ENCODE measurements around the gene MAPKAPK2. TPM values are rescaled to one million over a fixed set of nuclear protein-coding genes. Genes with fewer than 3 reads are reported as not detected.

The MAPKAPK2 gene
- total RNA-seq, 1 experiment from 2014 or later = 96.8 TPM

DNA sequence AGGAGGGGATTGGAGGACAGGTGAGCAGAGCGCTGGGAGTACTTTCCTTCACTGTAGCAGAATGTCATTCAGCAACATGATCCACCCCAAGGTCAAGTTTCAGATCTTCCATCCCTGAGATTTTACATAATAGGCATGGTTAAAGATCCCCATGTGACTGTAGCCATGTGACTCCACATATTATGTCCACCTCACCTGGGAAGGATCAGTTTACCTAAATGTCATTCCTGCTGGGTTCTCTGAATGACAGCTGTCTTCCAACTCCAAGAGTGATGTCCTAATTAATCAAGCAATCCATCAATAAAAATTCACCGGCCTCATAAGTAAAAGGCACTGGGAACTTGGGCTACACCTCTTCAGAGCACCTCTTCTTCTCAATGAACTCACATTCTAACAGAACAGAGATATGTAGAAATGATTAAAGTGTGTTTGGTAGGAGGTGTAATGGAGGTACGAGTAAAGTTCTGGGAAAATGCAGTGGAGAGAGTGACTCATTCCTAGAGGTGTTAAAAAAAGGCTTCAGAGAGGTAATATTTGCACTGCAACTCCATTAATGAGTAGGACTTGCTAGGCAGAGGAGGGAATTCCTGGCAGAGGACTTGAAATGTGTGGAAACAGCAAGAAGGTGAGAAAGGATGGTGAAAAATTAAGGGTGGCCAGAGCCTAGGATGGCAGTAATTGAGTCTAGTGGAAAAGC is 22.2 kb upstream of the MAPKAPK2 start:
- no peak overlapping the region for H3K4me3 Mint-ChIP-seq (ENCODE audit: unreplicated experiment)
- H3K4me3 ChIP-seq (ENCODE audit: low read depth, low read length) = no peak overlapping the region
- no peaks in the 10 kb centered on the region for H3K27me3 ChIP-seq (replicated peaks; ENCODE audit: control insufficient read depth, insufficient read depth, low read length)
- H3K9me3 ChIP-seq = no peaks in the 10 kb centered on the region
- TF ChIP-seq, protein P1, sequence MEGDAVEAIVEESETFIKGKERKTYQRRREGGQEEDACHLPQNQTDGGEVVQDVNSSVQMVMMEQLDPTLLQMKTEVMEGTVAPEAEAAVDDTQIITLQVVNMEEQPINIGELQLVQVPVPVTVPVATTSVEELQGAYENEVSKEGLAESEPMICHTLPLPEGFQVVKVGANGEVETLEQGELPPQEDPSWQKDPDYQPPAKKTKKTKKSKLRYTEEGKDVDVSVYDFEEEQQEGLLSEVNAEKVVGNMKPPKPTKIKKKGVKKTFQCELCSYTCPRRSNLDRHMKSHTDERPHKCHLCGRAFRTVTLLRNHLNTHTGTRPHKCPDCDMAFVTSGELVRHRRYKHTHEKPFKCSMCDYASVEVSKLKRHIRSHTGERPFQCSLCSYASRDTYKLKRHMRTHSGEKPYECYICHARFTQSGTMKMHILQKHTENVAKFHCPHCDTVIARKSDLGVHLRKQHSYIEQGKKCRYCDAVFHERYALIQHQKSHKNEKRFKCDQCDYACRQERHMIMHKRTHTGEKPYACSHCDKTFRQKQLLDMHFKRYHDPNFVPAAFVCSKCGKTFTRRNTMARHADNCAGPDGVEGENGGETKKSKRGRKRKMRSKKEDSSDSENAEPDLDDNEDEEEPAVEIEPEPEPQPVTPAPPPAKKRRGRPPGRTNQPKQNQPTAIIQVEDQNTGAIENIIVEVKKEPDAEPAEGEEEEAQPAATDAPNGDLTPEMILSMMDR (IDR thresholded peaks at IDR 0.05; ENCODE audit: insufficient read depth in 1 of 2, low read depth in 1 of 2, low read length in 1 of 2, severe bottlenecking in 1 of 2, unreplicated experiment in 1 of 2) = no peak
- H3K4me1 ChIP-seq = peaks cover 3% of the 10 kb centered on the region; the same call in 1 of the 2 replicates
- H3K36me3 ChIP-seq (ENCODE audit: control insufficient read depth, insufficient read depth, low read length) = no peaks in the 10 kb centered on the region
- no TSS peak for BruUV-seq (replicated peaks)
- H3K27me3 Mint-ChIP-seq (ENCODE audit: insufficient read depth, unreplicated experiment) = peaks cover 7% of the 10 kb centered on the region
- H3K9me3 Mint-ChIP-seq (ENCODE audit: unreplicated experiment) = no peaks in the 10 kb centered on the region
- intact Hi-C loops (cut with micrococcal nuclease; ENCODE audit: unreplicated experiment) = loop anchor here (10.0 kb wide), 1 partner anchor 158 kb away; the partner anchor contains the start of gene RASSF5
- no peak overlapping the region for H3K27ac Mint-ChIP-seq (ENCODE audit: unreplicated experiment)
- ChIA-PET POLR2A (interaction anchor here (0.5 kb wide), 1 partner anchor 329 kb away, joined by 3 read pairs; no protein-coding TSS in a partner anchor), CTCF (interaction anchor here (1.5 to 2.6 kb wide), 6 partner anchors 10 to 159 kb away, joined by 4 to 46 read pairs (median 16); partner anchors contain the start of genes DYRK3 and EIF2D)
- no peaks in the 10 kb centered on the region for H3K36me3 Mint-ChIP-seq (ENCODE audit: insufficient read depth, unreplicated experiment)
- DNase-seq = no peak
- peaks cover 6% of the 10 kb centered on the region for H3K4me1 Mint-ChIP-seq (ENCODE audit: low read depth, unreplicated experiment)

DNA sequence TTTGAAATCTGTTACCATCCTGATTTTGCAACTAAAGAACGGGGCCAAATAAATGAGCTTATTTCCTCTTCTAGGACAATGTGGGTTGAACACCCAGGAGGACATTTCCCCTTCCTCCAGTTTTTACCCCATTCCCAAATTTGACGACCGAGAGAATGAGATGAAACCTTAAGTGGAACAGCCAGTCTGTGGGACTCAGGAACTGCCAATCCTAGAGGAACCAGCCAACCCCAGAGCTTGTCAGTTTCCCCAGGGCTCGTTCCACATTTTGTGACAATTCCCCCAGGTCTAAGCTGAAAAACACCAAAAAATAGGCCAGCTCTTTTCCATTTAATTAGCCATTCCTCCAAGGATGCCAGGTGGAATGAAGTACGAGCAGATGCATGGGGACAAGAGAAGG is 21.3 kb upstream of the MAPKAPK2 start:
- peaks cover 7% of the 10 kb centered on the region for H3K27me3 Mint-ChIP-seq (ENCODE audit: insufficient read depth, unreplicated experiment)
- intact Hi-C loops (cut with micrococcal nuclease; ENCODE audit: unreplicated experiment) = loop anchor here (10.0 kb wide), 1 partner anchor 159 kb away; the partner anchor contains the start of gene RASSF5
- no peak overlapping the region for H3K27ac Mint-ChIP-seq (ENCODE audit: unreplicated experiment)
- H3K4me3 ChIP-seq (ENCODE audit: low read depth, low read length) = no peak overlapping the region
- H3K27me3 ChIP-seq (replicated peaks; ENCODE audit: control insufficient read depth, insufficient read depth, low read length) = no peaks in the 10 kb centered on the region
- no peaks in the 10 kb centered on the region for H3K36me3 Mint-ChIP-seq (ENCODE audit: insufficient read depth, unreplicated experiment)
- POLR2A ChIA-PET = interaction anchor here (0.6 kb wide), 1 partner anchor 51 kb away, joined by 3 read pairs; no protein-coding TSS in a partner anchor
- no TSS peak for BruUV-seq (replicated peaks)
- no peak overlapping the region for H3K4me3 Mint-ChIP-seq (ENCODE audit: unreplicated experiment)
- peaks cover 12% of the 10 kb centered on the region for H3K4me1 Mint-ChIP-seq (ENCODE audit: low read depth, unreplicated experiment)
- peaks cover 3% of the 10 kb centered on the region; the same call in 1 of the 2 replicates for H3K4me1 ChIP-seq
- no peaks in the 10 kb centered on the region for H3K9me3 ChIP-seq
- DNase-seq = no peak
- no peaks in the 10 kb centered on the region for H3K9me3 Mint-ChIP-seq (ENCODE audit: unreplicated experiment)
- no peaks in the 10 kb centered on the region for H3K36me3 ChIP-seq (ENCODE audit: control insufficient read depth, insufficient read depth, low read length)
- TF ChIP-seq, protein P1 (IDR thresholded peaks at IDR 0.05; ENCODE audit: insufficient read depth in 1 of 2, low read depth in 1 of 2, low read length in 1 of 2, severe bottlenecking in 1 of 2, unreplicated experiment in 1 of 2) = no peak
- CTCF ChIA-PET = interaction anchor here (0.6 to 2.6 kb wide), 18 partner anchors 9 to 319 kb away, joined by 3 to 46 read pairs (median 4); partner anchors contain the start of genes DYRK3 and EIF2D

DNA sequence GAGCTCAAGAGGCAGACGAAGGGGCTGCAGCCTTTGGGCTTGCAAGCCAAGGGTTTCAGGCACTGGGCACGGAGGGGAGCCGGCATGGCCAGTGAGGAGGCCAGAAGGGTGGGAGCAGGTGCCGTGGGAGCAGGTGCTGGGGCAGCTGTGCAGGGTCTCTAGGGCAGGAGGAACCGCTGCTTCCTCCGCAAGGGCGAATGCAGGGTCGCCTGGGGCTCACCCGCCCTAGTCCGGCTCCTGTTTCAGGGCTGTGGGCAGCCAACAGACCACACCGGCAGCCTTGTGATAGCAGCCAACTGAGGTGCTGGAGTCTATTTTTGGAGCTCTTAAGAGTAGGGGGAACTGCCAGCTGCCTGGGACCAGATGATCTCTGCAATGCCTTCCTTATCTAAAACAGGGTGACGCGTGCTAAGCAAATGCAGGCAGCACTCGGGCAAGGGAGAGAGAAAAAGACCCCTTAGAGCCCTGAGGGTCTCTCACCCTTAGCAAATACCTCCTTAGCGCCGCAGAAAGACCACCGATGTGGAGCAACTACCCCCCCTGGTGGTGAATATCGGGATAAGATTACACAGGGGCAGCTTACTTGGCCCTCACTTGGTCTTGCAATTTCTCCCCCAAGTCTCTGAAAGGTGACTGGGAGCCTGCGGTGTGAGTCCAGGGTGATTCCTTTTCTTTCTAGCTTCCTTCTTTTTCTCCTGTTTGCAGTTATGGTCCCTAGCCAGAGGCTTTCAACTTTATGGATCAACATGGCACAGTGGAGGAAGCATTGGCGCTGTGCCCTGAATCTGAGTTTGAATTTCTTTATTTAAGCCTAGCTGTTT is 20.7 kb upstream of the MAPKAPK2 start:
- no TSS peak for BruUV-seq (replicated peaks)
- Mint-ChIP-seq H3K27ac (ENCODE audit: unreplicated experiment) (no peak overlapping the region), H3K36me3 (ENCODE audit: insufficient read depth, unreplicated experiment) (no peaks in the 10 kb centered on the region), H3K27me3 (ENCODE audit: insufficient read depth, unreplicated experiment) (peaks cover 7% of the 10 kb centered on the region), H3K4me3 (ENCODE audit: unreplicated experiment) (no peak overlapping the region), H3K9me3 (ENCODE audit: unreplicated experiment) (no peaks in the 10 kb centered on the region), H3K4me1 (ENCODE audit: low read depth, unreplicated experiment) (peaks cover 15% of the 10 kb centered on the region)
- Histone ChIP-seq H3K4me3 (ENCODE audit: low read depth, low read length) (no peak overlapping the region), H3K9me3 (no peaks in the 10 kb centered on the region), H3K27me3 (replicated peaks; ENCODE audit: control insufficient read depth, insufficient read depth, low read length) (no peaks in the 10 kb centered on the region), H3K4me1 (peaks cover 3% of the 10 kb centered on the region; the same call in 1 of the 2 replicates), H3K36me3 (ENCODE audit: control insufficient read depth, insufficient read depth, low read length) (no peaks in the 10 kb centered on the region)
- ChIA-PET CTCF (interaction anchor here (0.6 to 2.6 kb wide), 18 partner anchors 9 to 318 kb away, joined by 3 to 46 read pairs (median 4); partner anchors contain the start of genes DYRK3 and EIF2D), POLR2A (interaction anchor here (0.6 kb wide), 1 partner anchor 51 kb away, joined by 3 read pairs; no protein-coding TSS in a partner anchor)
- TF ChIP-seq, protein P1 (IDR thresholded peaks at IDR 0.05; ENCODE audit: insufficient read depth in 1 of 2, low read depth in 1 of 2, low read length in 1 of 2, severe bottlenecking in 1 of 2, unreplicated experiment in 1 of 2) = peak; percentile 72 to 96
- DNase-seq = peak; percentile 59 to 78
- intact Hi-C loops (cut with micrococcal nuclease; ENCODE audit: unreplicated experiment) = loop anchor here (1.0 to 10.0 kb wide), 3 partner anchors 30 to 159 kb away; partner anchors contain the start of gene RASSF5
